Measurements from ENCODE around the gene IMPACT. TPM values are rescaled to one million over a fixed set of nuclear protein-coding genes. Genes with fewer than 3 reads are reported as not detected.

The IMPACT gene
- total RNA-seq, 4 donors from 2014 or later, result 17.6 to 32.7 (median 21.9) TPM

- Histone ChIP-seq H3K4me3 (peak overlapping the region; percentile 54 to 86), H3K27me3 (peaks cover 28% of the 10 kb centered on the region), H3K27ac (peak overlapping the region in 1 of 4 donors; percentile 90), H3K9me3 (no peaks in the 10 kb centered on the region), H3K36me3 (peaks cover 0 to 28% of the 10 kb centered on the region in 2 donors), H3K4me1 (peaks cover 3 to 10% (median 4%) of the 10 kb centered on the region in 3 donors)
- 38 to 89% methylated on average over 1 to 3 of the region's 3 CpGs for WGBS, 2 donors (ENCODE audit: low coverage in 1 of 2)
- no peak for ATAC-seq
- TF ChIP-seq POLR2AphosphoS5 (IDR thresholded peaks at IDR 0.05), result no peak
Observed at GRCh38 chr18:24427484-24427883, 1.0 kb downstream of the IMPACT start.

- Histone ChIP-seq H3K9me3 (no peaks in the 10 kb centered on the region), H3K27ac (no peak overlapping the region), H3K36me3 (peaks cover 0 to 33% of the 10 kb centered on the region in 2 donors), H3K4me1 (peaks cover 3 to 10% (median 4%) of the 10 kb centered on the region in 3 donors), H3K27me3 (peaks cover 16% of the 10 kb centered on the region), H3K4me3 (no peak overlapping the region)
- TF ChIP-seq POLR2AphosphoS5 (IDR thresholded peaks at IDR 0.05), result no peak
- no peak for TF ChIP-seq POLR2A (IDR thresholded peaks at IDR 0.05)
- TF ChIP-seq CTCF (IDR thresholded peaks at IDR 0.05), result no peak
- no peak for TF ChIP-seq EP300 (IDR thresholded peaks at IDR 0.05)
- no peak for ATAC-seq
- WGBS, 2 donors (ENCODE audit: low coverage in 1 of 2), result 87 to 92% methylated on average over 3 of the region's 3 CpGs
Observed at GRCh38 chr18:24428709-24429108, 2.2 kb downstream of the IMPACT start.

- WGBS, 2 donors (ENCODE audit: low coverage in 1 of 2), result 94 to 100% methylated on average over 4 of the region's 4 CpGs
- Histone ChIP-seq H3K36me3 (peaks cover 0 to 33% of the 10 kb centered on the region in 2 donors), H3K27me3 (peaks cover 12% of the 10 kb centered on the region), H3K9me3 (no peaks in the 10 kb centered on the region), H3K4me3 (no peak overlapping the region), H3K4me1 (peaks cover 3 to 10% (median 4%) of the 10 kb centered on the region in 3 donors), H3K27ac (no peak overlapping the region)
- ATAC-seq, result no peak
- no peak for TF ChIP-seq CTCF (IDR thresholded peaks at IDR 0.05)
- TF ChIP-seq EP300 (IDR thresholded peaks at IDR 0.05), result no peak
- no peak for TF ChIP-seq POLR2A (IDR thresholded peaks at IDR 0.05)
- no peak for TF ChIP-seq POLR2AphosphoS5 (IDR thresholded peaks at IDR 0.05)
Observed at GRCh38 chr18:24429188-24429587, 2.7 kb downstream of the IMPACT start.

GRCh38 chr18:24432618-24433017 lies 6.1 kb downstream of the IMPACT start:
- ATAC-seq, result no peak
- Histone ChIP-seq H3K4me3 (no peak overlapping the region), H3K36me3 (peaks cover 0 to 55% of the 10 kb centered on the region in 2 donors), H3K27me3 (no peaks in the 10 kb centered on the region), H3K9me3 (no peaks in the 10 kb centered on the region), H3K27ac (no peak overlapping the region), H3K4me1 (peaks cover 0 to 3% (median under 1%) of the 10 kb centered on the region in 3 donors)
- WGBS, 2 donors (ENCODE audit: low coverage in 1 of 2), result 91 to 92% methylated on average over 3 of the region's 3 CpGs
- no peak for TF ChIP-seq POLR2A (IDR thresholded peaks at IDR 0.05)
- no peak for TF ChIP-seq EP300 (IDR thresholded peaks at IDR 0.05)
- no peak for TF ChIP-seq CTCF (IDR thresholded peaks at IDR 0.05)
- TF ChIP-seq POLR2AphosphoS5 (IDR thresholded peaks at IDR 0.05), result no peak

- H3K36me3 ChIP-seq, result peaks cover 0 to 70% of the 10 kb centered on the region in 2 donors
- WGBS, 2 donors (ENCODE audit: low coverage in 1 of 2), result 83 to 93% methylated on average over 1 of the region's 1 CpG
- no peaks in the 10 kb centered on the region for H3K9me3 ChIP-seq
- no peak overlapping the region for H3K4me3 ChIP-seq
- no peaks in the 10 kb centered on the region for H3K27me3 ChIP-seq
- ATAC-seq, result no peak
- TF ChIP-seq CTCF (IDR thresholded peaks at IDR 0.05) (no peak), POLR2AphosphoS5 (IDR thresholded peaks at IDR 0.05) (no peak), EP300 (IDR thresholded peaks at IDR 0.05) (no peak), POLR2A (IDR thresholded peaks at IDR 0.05) (no peak)
- no peaks in the 10 kb centered on the region for H3K4me1 ChIP-seq
- H3K27ac ChIP-seq, result no peak overlapping the region
Observed at GRCh38 chr18:24436939-24437338, 10.5 kb downstream of the IMPACT start.
